GM12891 (cell line): ENCODE data around the gene CFAP73.

ENCODE experiments used
- PAX5 ChIP-seq: IDR thresholded peaks from 2 replicates; pipeline ENCODE4 v1.6.1; 2011; ENCODE audit warnings: low read length, moderate library complexity, mild to moderate bottlenecking; ENCODE audit not compliant: insufficient read depth, severe bottlenecking
- POLR2A ChIP-seq: IDR thresholded peaks from 2 replicates; pipeline ENCODE4 v1.6.1; 2011; ENCODE audit warnings: low read depth, low read length, control low read depth
- POLR2AphosphoS5 ChIP-seq: IDR thresholded peaks from 2 replicates; pipeline ENCODE4 v1.6.1; 2011; ENCODE audit warnings: low read depth, low read length, control low read depth
- POU2F2 ChIP-seq: IDR thresholded peaks from 2 replicates; pipeline ENCODE4 v1.6.1; 2011; ENCODE audit warnings: low read depth, mild to moderate bottlenecking, control low read depth, low read length, moderate library complexity
- SPI1 ChIP-seq: IDR thresholded peaks from 2 replicates; pipeline ENCODE4 v1.6.1; 2011; ENCODE audit warnings: low read depth, low read length, control low read depth
- TAF1 ChIP-seq: IDR thresholded peaks from 2 replicates; pipeline ENCODE4 v1.6.1; 2011; ENCODE audit warnings: low read depth, low read length, control low read depth

DNA sequence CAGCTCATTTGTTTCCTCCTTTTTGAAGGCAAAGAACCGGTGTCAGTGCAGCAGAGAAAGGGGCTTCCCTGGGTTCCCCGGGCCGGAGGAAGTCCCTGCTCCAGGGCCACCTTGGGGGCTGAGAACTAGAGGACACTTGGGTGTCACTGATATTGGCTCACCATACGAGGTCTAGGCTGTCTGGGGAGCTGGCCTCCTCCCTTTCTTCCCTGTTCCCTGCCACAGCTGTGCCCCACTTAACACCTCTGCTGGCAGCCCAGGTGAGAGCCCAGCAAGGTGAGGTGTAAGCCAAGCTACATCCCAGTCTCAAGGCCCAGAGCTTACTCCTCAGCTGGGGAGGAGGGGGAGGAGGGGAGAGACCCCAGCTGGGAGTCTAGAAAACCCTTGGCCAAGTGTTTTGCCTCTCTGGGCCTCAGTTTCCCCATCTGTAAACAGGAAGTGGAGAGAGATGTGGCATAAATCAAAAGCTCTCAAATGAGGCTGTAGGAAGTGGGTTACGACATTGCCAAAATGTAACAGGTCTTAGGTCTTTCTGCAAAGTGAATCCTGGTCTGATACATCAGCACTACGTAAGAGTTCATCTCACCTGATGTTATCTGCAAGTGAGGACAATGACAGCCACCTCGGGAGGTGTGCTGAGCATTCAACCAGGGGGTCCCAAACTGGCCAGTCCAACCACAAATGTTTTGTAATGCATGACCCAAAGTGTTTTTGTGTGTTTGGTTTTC lies 39.5 kb upstream of the CFAP73 start:
- TF ChIP-seq TAF1 (no peak), POLR2AphosphoS5 (no peak), POLR2A (no peak), POU2F2 (no peak), SPI1 (no peak), PAX5 (no peak)
